ENCODE data around the gene MYD88.
"Not testable (repeated sequence)": the region's sequence is repeated elsewhere in the genome, so short reads cannot be mapped to it uniquely, and the experiment has no call there.

Gene MYD88

GRCh38 chr3:38122712-38123290, 15.7 kb upstream of the MYD88 start:
- no peak for DNase-seq (ENCODE audit: low read depth, low spot score)
- no peak overlapping the region for H3K4me3 ChIP-seq (ENCODE audit: low read length)

GRCh38 chr3:38124324-38125122, 13.9 kb upstream of the MYD88 start:
- no peak for DNase-seq (ENCODE audit: low read depth, low spot score)
- no peak overlapping the region for H3K4me3 ChIP-seq (ENCODE audit: low read length)

GRCh38 chr3:38125305-38126120, 12.9 kb upstream of the MYD88 start:
- DNase-seq (ENCODE audit: low read depth, low spot score) = no peak
- H3K4me3 ChIP-seq (ENCODE audit: low read length) = no peak overlapping the region

GRCh38 chr3:38126121-38126892, 12.2 kb upstream of the MYD88 start:
- DNase-seq (ENCODE audit: low read depth, low spot score) = no peak
- H3K4me3 ChIP-seq (ENCODE audit: low read length) = no peak overlapping the region

- no peak overlapping the region for H3K4me3 ChIP-seq (ENCODE audit: low read length)
- no peak for DNase-seq (ENCODE audit: low read depth, low spot score)
Observed at GRCh38 chr3:38127611-38128302, 10.7 kb upstream of the MYD88 start.

GRCh38 chr3:38128303-38128655, 10.2 kb upstream of the MYD88 start:
- H3K4me3 ChIP-seq (ENCODE audit: low read length) = no peak overlapping the region
- no peak for DNase-seq (ENCODE audit: low read depth, low spot score)

- H3K4me3 ChIP-seq (ENCODE audit: low read length) = no peak overlapping the region
- no peak for DNase-seq (ENCODE audit: low read depth, low spot score)
Observed at GRCh38 chr3:38129058-38129457, 9.4 kb upstream of the MYD88 start.

GRCh38 chr3:38130631-38131065, 7.8 kb upstream of the MYD88 start:
- DNase-seq (ENCODE audit: low read depth, low spot score) = no peak

GRCh38 chr3:38131621-38132369, 6.7 kb upstream of the MYD88 start:
- no peak overlapping the region for H3K4me3 ChIP-seq (ENCODE audit: low read length)
- DNase-seq (ENCODE audit: low read depth, low spot score) = no peak

More at GRCh38 chr3:38130631-38131065, 7.8 kb upstream of the MYD88 start:
- no peak overlapping the region for H3K4me3 ChIP-seq (ENCODE audit: low read length)

GRCh38 chr3:38133209-38133556, 5.3 kb upstream of the MYD88 start:
- no peak overlapping the region for H3K4me3 ChIP-seq (ENCODE audit: low read length)
- DNase-seq (ENCODE audit: low read depth, low spot score) = no peak

GRCh38 chr3:38133557-38134405, 4.7 kb upstream of the MYD88 start:
- DNase-seq (ENCODE audit: low read depth, low spot score) = no peak
- no peak overlapping the region for H3K4me3 ChIP-seq (ENCODE audit: low read length)

- not testable (repeated sequence) for H3K4me3 ChIP-seq (ENCODE audit: low read length); DNase-seq (ENCODE audit: low read depth, low spot score)
Observed at GRCh38 chr3:38134517-38135143, 3.8 kb upstream of the MYD88 start.

- peak overlapping the region; percentile 86 for H3K4me3 ChIP-seq (ENCODE audit: low read length)
- DNase-seq (ENCODE audit: low read depth, low spot score) = peak; percentile 69
Observed at GRCh38 chr3:38135621-38136277, 2.7 kb upstream of the MYD88 start.

- no peak for DNase-seq (ENCODE audit: low read depth, low spot score)
- H3K4me3 ChIP-seq (ENCODE audit: low read length) = peak overlapping the region; percentile 86
Observed at GRCh38 chr3:38136393-38136776, 2.1 kb upstream of the MYD88 start.

- DNase-seq (ENCODE audit: low read depth, low spot score) = peak; percentile 97
- peak within 1 kb of the TSS; percentile 86 for H3K4me3 ChIP-seq (ENCODE audit: low read length)
Observed at GRCh38 chr3:38136777-38137614, 1.5 kb upstream of the MYD88 start, which contains the start of gene ACAA1. Gene ACAA1, minus strand, starts transcription at chr3:38137127. Its CDS starts 92 bp downstream, at chr3:38137035.
